GM19351 (cell line): ENCODE data around the gene SYPL2.
A peak's percentile ranks its signal among the peaks of the same experiment; 100 is the strongest.
"Not testable (repeated sequence)": the region's sequence is repeated elsewhere in the genome, so short reads cannot be mapped to it uniquely, and the experiment has no call there.

ENCODE experiments used
- ATAC-seq: cut with Tn5 transposase; IDR thresholded peaks from one replicate; pipeline ENCODE4 v1.9.1; 2021; ENCODE audit warnings: mild to moderate bottlenecking, moderate library complexity; ENCODE audit not compliant: unreplicated experiment

Gene SYPL2

GRCh38 chr1:109468903-109469302 is 2.6 kb downstream of the SYPL2 start:
- ATAC-seq = no peak

GRCh38 chr1:109470245-109470644 is 3.9 kb downstream of the SYPL2 start:
- no peak for ATAC-seq

- ATAC-seq = no peak
These were observed 6.4 kb downstream of the SYPL2 start for GRCh38 chr1:109472779-109473178.

- not testable (repeated sequence) for ATAC-seq
These were observed 7.1 kb downstream of the SYPL2 start for GRCh38 chr1:109473284-109474057.

GRCh38 chr1:109474697-109475096 is 8.4 kb downstream of the SYPL2 start:
- ATAC-seq = no peak

- ATAC-seq = no peak
These were observed 8.9 kb downstream of the SYPL2 start for GRCh38 chr1:109475261-109475660.

GRCh38 chr1:109476825-109477224 is 10.5 kb downstream of the SYPL2 start:
- no peak for ATAC-seq

GRCh38 chr1:109477821-109478220 is 11.5 kb downstream of the SYPL2 start:
- no peak for ATAC-seq

- ATAC-seq = no peak
These were observed 12.5 kb downstream of the SYPL2 start for GRCh38 chr1:109478806-109479205.

GRCh38 chr1:109479311-109479710 is 13.0 kb downstream of the SYPL2 start:
- ATAC-seq = no peak

- no peak for ATAC-seq
These were observed 13.6 kb downstream of the SYPL2 start for GRCh38 chr1:109479901-109480300.

GRCh38 chr1:109481646-109482045 is 15.3 kb downstream of the SYPL2 start:
- no peak for ATAC-seq

GRCh38 chr1:109482242-109482641 is 15.9 kb downstream of the SYPL2 start:
- no peak for ATAC-seq

GRCh38 chr1:109482791-109483671 is 16.7 kb downstream of the SYPL2 start:
- ATAC-seq = peak; percentile 32

- peak; percentile 79 for ATAC-seq
These were observed 17.5 kb downstream of the SYPL2 start, which contains the start of gene ATXN7L2 for GRCh38 chr1:109483672-109484518. Gene ATXN7L2, plus strand, starts transcription at chr1:109483905. Its CDS starts 49 bp downstream, at chr1:109483954.

- ATAC-seq = no peak
These were observed 18.2 kb downstream of the SYPL2 start for GRCh38 chr1:109484519-109484975.

GRCh38 chr1:109485001-109485400 is 18.7 kb downstream of the SYPL2 start:
- no peak for ATAC-seq

GRCh38 chr1:109487261-109487660 is 20.9 kb downstream of the SYPL2 start:
- ATAC-seq = no peak

- ATAC-seq = no peak
These were observed 21.9 kb downstream of the SYPL2 start for GRCh38 chr1:109488201-109488600.

GRCh38 chr1:109488696-109489095 is 22.4 kb downstream of the SYPL2 start:
- no peak for ATAC-seq
